Measurements from ENCODE around the gene ARNT2.

- TF ChIP-seq ZNF569 (CRISPR knock-in tag; IDR thresholded peaks at IDR 0.05; ENCODE audit: borderline replicate concordance) (no peak), POLR2A (IDR thresholded peaks at IDR 0.05; ENCODE audit: insufficient read depth in 1 of 2, low read depth in 2 of 2, low read length in 2 of 2) (no peak), ZNF772 (CRISPR knock-in tag; IDR thresholded peaks at IDR 0.05) (no peak), YY1 (IDR thresholded peaks at IDR 0.05; ENCODE audit: insufficient read depth, insufficient replicate concordance, low read depth, low read length) (no peak), PBX3 (CRISPR knock-in tag; IDR thresholded peaks at IDR 0.05; ENCODE audit: borderline replicate concordance) (no peak), KLF6 (CRISPR knock-in tag; IDR thresholded peaks at IDR 0.05) (no peak), AFF4 (CRISPR knock-in tag; IDR thresholded peaks at IDR 0.05) (no peak), MAFF (IDR thresholded peaks at IDR 0.05; ENCODE audit: low read depth, low read length) (no peak), ETV6 (CRISPR knock-in tag; conservative IDR thresholded peaks at IDR 0.05) (no peak), ZNF331 (CRISPR knock-in tag; IDR thresholded peaks at IDR 0.05) (no peak), ZNF792 (CRISPR knock-in tag; IDR thresholded peaks at IDR 0.05) (no peak), ISL2 (CRISPR knock-in tag; IDR thresholded peaks at IDR 0.05) (no peak)
These were observed 232.5 kb downstream of the ARNT2 start for GRCh38 chr15:80636675-80637074.

Data from HepG2 (cell line).